HEK293T (cell line): ENCODE results near the gene VPS33A.
"Not testable (repeated sequence)": the region's sequence is repeated elsewhere in the genome, so short reads cannot be mapped to it uniquely, and the experiment has no call there.

ENCODE experiments used
- CTCF ChIA-PET: fragments of 350-600 bp; formaldehyde crosslinking; extraction: SDS; loops from one replicate; lab custom pipeline; 2021; ENCODE audit warnings: antibody characterized with exemption, inconsistent platforms; lab: Yijun Ruan, JAX
- POLR2A ChIA-PET: fragments of 350-600 bp; formaldehyde crosslinking; extraction: SDS; loops from one replicate; lab custom pipeline; 2020; ENCODE audit warnings: antibody characterized with exemption, inconsistent platforms; lab: Yijun Ruan, JAX
- DNase-seq: peaks from one replicate; pipeline ENCODE4 v3.0.0; 2012; ENCODE audit warnings: mixed read lengths; ENCODE audit errors: extremely low spot score
- ARNT ChIP-seq: fragments of 450-650 bp; IDR thresholded peaks from 2 replicates; pipeline ENCODE4 v1.6.1; 2017; ENCODE audit warnings: mild to moderate bottlenecking
- BHLHE40 ChIP-seq: fragments of 450-650 bp; IDR thresholded peaks from 2 replicates; pipeline ENCODE4 v1.6.1; 2016; ENCODE audit warnings: mild to moderate bottlenecking, moderate library complexity, borderline replicate concordance
- CTBP1 ChIP-seq: fragments of 450-650 bp; IDR thresholded peaks from 2 replicates; pipeline ENCODE4 v1.6.1; 2016; ENCODE audit warnings: borderline replicate concordance
- ELF4 ChIP-seq: fragments of 450-650 bp; IDR thresholded peaks from 2 replicates; pipeline ENCODE4 v1.6.1; 2017; ENCODE audit warnings: antibody characterized with exemption
- FOXA1 ChIP-seq: fragments of 450-650 bp; IDR thresholded peaks from 2 replicates; pipeline ENCODE4 v1.6.1; 2016; ENCODE audit warnings: mild to moderate bottlenecking
- FOXK2 ChIP-seq: fragments of 450-650 bp; IDR thresholded peaks from 2 replicates; pipeline ENCODE4 v1.6.1; 2016; ENCODE audit warnings: mild to moderate bottlenecking
- FOXM1 ChIP-seq: fragments of 450-650 bp; IDR thresholded peaks from 2 replicates; pipeline ENCODE4 v1.6.1; 2017; ENCODE audit warnings: mild to moderate bottlenecking, borderline replicate concordance
- HDGF ChIP-seq: fragments of 450-650 bp; IDR thresholded peaks from 2 replicates; pipeline ENCODE4 v1.6.1; 2017; ENCODE audit warnings: antibody characterized with exemption, borderline replicate concordance
- L3MBTL2 ChIP-seq: fragments of 450-650 bp; conservative IDR thresholded peaks from 2 replicates; pipeline ENCODE4 v1.6.1; 2016; ENCODE audit warnings: mild to moderate bottlenecking
- LEF1 ChIP-seq: fragments of 450-650 bp; IDR thresholded peaks from 2 replicates; pipeline ENCODE4 v1.6.1; 2017; ENCODE audit warnings: mild to moderate bottlenecking, borderline replicate concordance
- NFRKB ChIP-seq: fragments of 450-650 bp; IDR thresholded peaks from 2 replicates; pipeline ENCODE4 v1.6.1; 2016; ENCODE audit warnings: mild to moderate bottlenecking, moderate library complexity
- PKNOX1 ChIP-seq: fragments of 450-650 bp; IDR thresholded peaks from 2 replicates; pipeline ENCODE4 v1.6.1; 2016
- SP1 ChIP-seq: fragments of 450-650 bp; IDR thresholded peaks from 2 replicates; pipeline ENCODE4 v1.6.1; 2017
- SUZ12 ChIP-seq: fragments of 450-650 bp; IDR thresholded peaks from 2 replicates; pipeline ENCODE4 v1.6.1; 2016; ENCODE audit warnings: mild to moderate bottlenecking
- TARDBP ChIP-seq: fragments of 450-650 bp; IDR thresholded peaks from 2 replicates; pipeline ENCODE4 v1.6.1; 2016
- ZNF384 ChIP-seq: fragments of 450-650 bp; IDR thresholded peaks from 2 replicates; pipeline ENCODE4 v1.6.1; 2016

VPS33A gene

GRCh38 chr12:122204167-122205052, 61.9 kb downstream of the VPS33A start:
- POLR2A ChIA-PET = interaction anchor here (0.6 kb wide), 1 partner anchor 88 kb away, joined by 3 read pairs; no protein-coding TSS in a partner anchor
- CTCF ChIA-PET = no interaction called here
- TF ChIP-seq PKNOX1 (no peak), SP1 (no peak), NFRKB (no peak), L3MBTL2 (no peak), SUZ12 (no peak), ZNF384 (no peak), TARDBP (no peak), ARNT (no peak)
- DNase-seq = no peak

- peak; percentile 84 for DNase-seq
- ChIA-PET POLR2A (interaction anchor here (0.9 kb wide), 1 partner anchor 8 kb away, joined by 3 read pairs; no protein-coding TSS in a partner anchor), CTCF (no interaction called here)
- TF ChIP-seq FOXK2 (no peak), L3MBTL2 (peak; percentile 76)
These were observed 62.8 kb downstream of the VPS33A start, which contains the start of gene B3GNT4 for GRCh38 chr12:122203301-122204166. TSS of gene B3GNT4 (plus strand) at chr12:122203709. CDS start at chr12:122204619, 910 bp downstream.

- POLR2A ChIA-PET = interaction anchor here (0.9 kb wide), 1 partner anchor 9 kb away, joined by 3 read pairs; no protein-coding TSS in a partner anchor
- DNase-seq, CTCF ChIA-PET: not testable (repeated sequence)
These were observed 63.5 kb downstream of the VPS33A start for GRCh38 chr12:122202811-122203210.

- POLR2A ChIA-PET = no interaction called here
- DNase-seq = no peak
- TF ChIP-seq ELF4 (no peak), NFRKB (no peak), ZNF384 (no peak), FOXM1 (no peak), ARNT (no peak), FOXK2 (no peak), FOXA1 (no peak), CTBP1 (no peak), L3MBTL2 (no peak), LEF1 (no peak), HDGF (no peak), SUZ12 (no peak), TARDBP (no peak), SP1 (no peak), PKNOX1 (no peak), BHLHE40 (no peak)
- CTCF ChIA-PET = no interaction called here
These were observed 64.3 kb downstream of the VPS33A start for GRCh38 chr12:122202017-122202416.

- ChIA-PET CTCF (no interaction called here), POLR2A (no interaction called here)
- no peak for DNase-seq
- TF ChIP-seq ELF4 (no peak), TARDBP (no peak), FOXM1 (no peak), LEF1 (no peak), NFRKB (no peak), ARNT (no peak), FOXA1 (no peak), ZNF384 (no peak), CTBP1 (no peak)
These were observed 64.9 kb downstream of the VPS33A start for GRCh38 chr12:122201381-122201780.

GRCh38 chr12:122200541-122201175, 65.6 kb downstream of the VPS33A start:
- ChIA-PET CTCF (no interaction called here), POLR2A (no interaction called here)
- TF ChIP-seq LEF1 (no peak), SUZ12 (no peak), SP1 (no peak), ZNF384 (no peak), BHLHE40 (no peak), HDGF (no peak), CTBP1 (no peak), ELF4 (no peak), L3MBTL2 (no peak)
- DNase-seq = no peak
